ENCODE results near the gene NCLN.
"Not testable (repeated sequence)": the region's sequence is repeated elsewhere in the genome, so short reads cannot be mapped to it uniquely, and the experiment has no call there.

The NCLN gene

GRCh38 chr19:3154957-3155736, 30.6 kb upstream of the NCLN start:
- no peak for DNase-seq

DNA sequence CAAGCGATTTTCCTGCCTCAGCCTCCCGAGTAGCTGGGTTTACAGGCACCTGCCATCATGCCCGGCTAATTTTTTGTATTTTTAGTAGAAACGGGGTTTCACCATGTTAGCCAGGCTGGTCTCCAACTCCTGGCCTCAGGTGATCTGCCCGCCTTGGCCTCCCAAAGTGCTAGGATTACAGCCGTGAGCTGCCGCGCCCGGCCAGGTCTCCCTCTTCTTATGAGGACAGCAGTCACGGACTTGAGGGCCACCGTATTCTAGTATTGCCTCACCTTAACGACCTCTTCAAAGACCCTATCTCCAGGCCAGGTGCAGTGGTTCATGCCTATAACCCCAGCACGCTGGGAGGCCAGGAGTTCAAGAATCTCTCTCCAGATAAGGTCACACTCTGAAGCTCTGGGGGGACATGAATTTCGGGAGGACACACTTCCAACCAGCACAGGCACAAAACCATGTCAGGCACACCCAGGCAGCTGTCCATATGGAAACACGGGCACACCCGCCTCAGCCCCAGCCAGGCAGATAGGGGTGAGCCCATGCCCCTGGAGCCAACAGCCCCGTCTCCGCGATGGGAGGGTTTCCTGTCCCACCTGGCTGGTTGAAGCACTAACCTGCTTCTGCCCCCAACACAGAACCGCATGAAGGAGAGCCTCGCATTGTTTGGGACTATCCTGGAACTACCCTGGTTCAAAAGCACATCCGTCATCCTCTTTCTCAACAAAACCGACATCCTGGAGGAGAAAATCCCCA, 28.5 kb upstream of the NCLN start:
- no peak for DNase-seq

- DNase-seq, result no peak
Measured at GRCh38 chr19:3159565-3159964, 26.2 kb upstream of the NCLN start.

DNA sequence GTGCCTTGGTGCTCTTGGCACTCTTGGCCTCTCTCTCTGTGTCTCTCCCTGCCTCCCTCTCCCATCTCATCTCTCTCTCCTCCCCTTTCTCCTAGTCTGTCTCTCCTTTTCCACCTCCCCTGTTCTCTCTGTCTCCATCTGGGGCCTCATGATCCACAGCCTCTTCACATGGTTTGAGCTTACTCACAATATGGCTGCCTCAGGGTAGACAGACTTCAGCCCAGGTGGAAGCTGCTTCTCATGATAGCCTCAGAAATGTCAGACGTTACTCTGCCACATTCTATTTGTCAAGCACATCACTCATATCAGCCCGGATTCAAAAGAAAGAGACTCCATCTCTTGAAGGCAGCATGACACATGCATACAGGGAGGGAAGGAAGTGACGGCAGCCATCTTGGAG, 25.5 kb upstream of the NCLN start:
- DNase-seq, result no peak

DNA sequence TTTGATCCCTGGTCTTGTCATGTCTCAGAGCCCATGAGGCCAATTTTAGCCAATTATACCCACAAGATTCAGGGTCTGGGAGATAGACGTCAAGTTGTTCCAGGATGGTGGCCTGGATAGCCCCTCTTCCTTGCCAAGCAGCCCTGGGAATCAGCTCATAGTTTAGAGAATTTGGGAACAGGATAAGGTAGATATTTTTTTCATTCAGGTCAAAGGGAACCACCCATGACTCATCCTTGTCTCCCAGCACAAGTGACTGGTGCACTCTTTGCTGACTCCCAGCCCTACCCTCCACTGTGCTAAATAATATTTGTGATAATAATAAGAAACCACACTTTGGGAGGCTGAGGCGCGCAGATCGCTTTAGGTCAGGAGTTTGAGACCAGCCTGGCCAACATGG, 24.3 kb upstream of the NCLN start:
- no peak for DNase-seq

DNA sequence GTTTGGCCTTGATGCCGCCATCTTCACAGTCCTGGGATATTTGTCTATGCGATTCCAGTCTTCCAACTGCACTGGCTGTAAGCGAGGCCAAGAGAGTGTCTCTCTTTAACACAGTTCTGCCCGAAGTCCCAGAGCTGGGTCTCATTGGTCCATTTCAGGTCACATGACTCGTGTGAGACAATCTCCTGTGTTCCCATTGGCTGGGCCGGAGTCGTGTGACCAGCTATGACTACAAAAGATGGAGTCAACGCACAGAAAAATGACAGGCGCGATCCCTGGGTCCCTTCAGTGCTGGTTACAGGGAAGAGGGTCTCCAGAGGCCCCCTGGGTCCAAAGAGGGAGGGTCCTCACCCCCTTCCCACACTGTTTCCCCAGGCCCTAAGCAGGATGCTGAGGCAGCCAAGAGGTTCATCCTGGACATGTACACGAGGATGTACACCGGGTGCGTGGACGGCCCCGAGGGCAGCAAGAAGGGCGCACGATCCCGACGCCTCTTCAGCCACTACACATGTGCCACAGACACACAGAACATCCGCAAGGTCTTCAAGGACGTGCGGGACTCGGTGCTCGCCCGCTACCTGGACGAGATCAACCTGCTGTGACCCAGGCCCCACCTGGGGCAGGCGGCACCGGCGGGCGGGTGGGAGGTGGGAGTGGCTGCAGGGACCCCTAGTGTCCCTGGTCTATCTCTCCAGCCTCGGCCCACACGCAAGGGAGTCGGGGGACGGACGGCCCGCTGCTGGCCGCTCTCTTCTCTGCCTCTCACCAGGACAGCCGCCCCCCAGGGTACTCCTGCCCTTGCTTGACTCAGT, 23.1 kb upstream of the NCLN start:
- DNase-seq, result no peak

GRCh38 chr19:3163230-3163886, 22.4 kb upstream of the NCLN start:
- DNase-seq, result peak; percentile 71

- DNase-seq, result no peak
Measured at GRCh38 chr19:3163943-3164342, 21.8 kb upstream of the NCLN start.

GRCh38 chr19:3167533-3168272, 18.0 kb upstream of the NCLN start:
- DNase-seq, result no peak

- DNase-seq, result no peak
Measured at GRCh38 chr19:3171894-3172672, 13.6 kb upstream of the NCLN start.

- not testable (repeated sequence) for DNase-seq
Measured at GRCh38 chr19:3172673-3173000, 13.1 kb upstream of the NCLN start.

- no peak for DNase-seq
Measured at GRCh38 chr19:3175781-3176714, 9.7 kb upstream of the NCLN start.

GRCh38 chr19:3176715-3177501, 8.8 kb upstream of the NCLN start:
- no peak for DNase-seq

GRCh38 chr19:3178377-3178972, 7.3 kb upstream of the NCLN start, which contains the start of gene S1PR4:
Gene S1PR4, plus strand, starts transcription at chr19:3178769. Its CDS starts 24 bp downstream, at chr19:3178793.
- DNase-seq, result no peak

DNA sequence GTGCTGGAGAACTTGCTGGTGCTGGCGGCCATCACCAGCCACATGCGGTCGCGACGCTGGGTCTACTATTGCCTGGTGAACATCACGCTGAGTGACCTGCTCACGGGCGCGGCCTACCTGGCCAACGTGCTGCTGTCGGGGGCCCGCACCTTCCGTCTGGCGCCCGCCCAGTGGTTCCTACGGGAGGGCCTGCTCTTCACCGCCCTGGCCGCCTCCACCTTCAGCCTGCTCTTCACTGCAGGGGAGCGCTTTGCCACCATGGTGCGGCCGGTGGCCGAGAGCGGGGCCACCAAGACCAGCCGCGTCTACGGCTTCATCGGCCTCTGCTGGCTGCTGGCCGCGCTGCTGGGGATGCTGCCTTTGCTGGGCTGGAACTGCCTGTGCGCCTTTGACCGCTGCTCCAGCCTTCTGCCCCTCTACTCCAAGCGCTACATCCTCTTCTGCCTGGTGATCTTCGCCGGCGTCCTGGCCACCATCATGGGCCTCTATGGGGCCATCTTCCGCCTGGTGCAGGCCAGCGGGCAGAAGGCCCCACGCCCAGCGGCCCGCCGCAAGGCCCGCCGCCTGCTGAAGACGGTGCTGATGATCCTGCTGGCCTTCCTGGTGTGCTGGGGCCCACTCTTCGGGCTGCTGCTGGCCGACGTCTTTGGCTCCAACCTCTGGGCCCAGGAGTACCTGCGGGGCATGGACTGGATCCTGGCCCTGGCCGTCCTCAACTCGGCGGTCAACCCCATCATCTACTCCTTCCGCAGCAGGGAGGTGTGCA, 6.6 kb upstream of the NCLN start:
- no peak for DNase-seq

GRCh38 chr19:3179739-3180293, 5.9 kb upstream of the NCLN start:
- DNase-seq, result no peak

DNA sequence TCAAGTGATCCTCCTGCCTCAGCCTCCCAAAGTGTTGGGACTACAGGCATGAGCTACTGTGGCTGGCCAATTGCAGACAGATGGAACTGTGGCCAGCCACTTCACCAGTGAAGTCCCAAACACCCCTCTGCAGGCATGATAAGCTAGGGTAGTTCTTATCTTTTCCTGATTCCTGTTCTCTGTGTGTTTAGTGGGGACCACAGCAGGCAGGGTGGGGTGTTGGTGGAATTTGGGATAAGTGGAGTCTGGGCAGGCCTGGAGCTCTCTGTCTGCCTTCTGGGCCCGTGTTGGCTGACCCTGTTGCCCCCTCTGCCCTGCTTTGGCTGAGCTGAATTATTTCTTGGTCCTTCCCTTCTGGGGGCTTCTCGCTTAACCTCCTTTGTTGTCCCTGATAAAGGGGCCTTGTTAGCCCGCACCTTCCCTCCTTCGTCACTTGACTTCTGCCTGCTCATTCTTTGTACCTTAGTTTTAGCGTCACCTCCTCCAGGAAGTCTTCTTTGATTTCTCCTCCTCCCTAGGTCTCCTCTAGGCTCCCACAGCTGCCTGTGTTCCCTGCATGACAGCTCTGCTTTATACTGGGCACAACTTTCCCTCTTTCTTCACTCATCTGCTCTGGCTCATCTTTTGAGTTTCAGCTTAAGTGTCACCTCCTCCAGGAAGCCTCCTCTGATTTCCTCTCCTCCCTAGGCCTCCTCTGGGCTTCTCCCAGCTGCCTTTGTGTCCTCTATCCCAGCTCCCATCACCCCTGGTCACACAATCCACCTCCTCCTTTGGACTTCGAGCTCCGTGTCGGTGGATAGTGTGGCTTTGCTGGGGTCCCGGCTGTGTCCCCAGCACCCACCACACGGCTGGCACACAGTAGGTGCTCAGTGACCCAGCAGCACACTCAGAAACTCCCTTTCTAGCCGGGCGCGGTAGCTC, 1.7 kb upstream of the NCLN start:
- no peak for DNase-seq

Data from right forelimb (tissue), 1 donor.